ENCODE data around the gene TIMP2.

Gene TIMP2

GRCh38 chr17:78839235-78839761 is 85.9 kb downstream of the TIMP2 start:
- H3K27ac Mint-ChIP-seq, result peak overlapping the region; percentile 19 to 77 (median 67)
- TF ChIP-seq CTCF (IDR thresholded peaks at IDR 0.05; ENCODE audit: unreplicated experiment in 3 of 3), result no peak
- H3K4me1 Mint-ChIP-seq, result peaks cover 17% of the 10 kb centered on the region
- H3K4me3 Mint-ChIP-seq, result peak overlapping the region; percentile 83 to 92 (median 87)
- peaks cover 28% of the 10 kb centered on the region for H3K36me3 Mint-ChIP-seq (ENCODE audit: low read depth)
- H3K9me3 Mint-ChIP-seq, result no peaks in the 10 kb centered on the region
- H3K27me3 Mint-ChIP-seq (ENCODE audit: low read depth), result no peaks in the 10 kb centered on the region

GRCh38 chr17:78838574-78839005 is 86.6 kb downstream of the TIMP2 start:
- H3K27me3 Mint-ChIP-seq (ENCODE audit: low read depth), result no peaks in the 10 kb centered on the region
- H3K9me3 Mint-ChIP-seq, result no peaks in the 10 kb centered on the region
- peaks cover 35% of the 10 kb centered on the region for H3K36me3 Mint-ChIP-seq (ENCODE audit: low read depth)
- no peak for TF ChIP-seq CTCF (IDR thresholded peaks at IDR 0.05; ENCODE audit: unreplicated experiment in 3 of 3)
- peak overlapping the region; percentile 83 to 92 (median 87) for H3K4me3 Mint-ChIP-seq
- peak overlapping the region in 2 of 3 experiments; percentile 19 to 77 for H3K27ac Mint-ChIP-seq
- peaks cover 17% of the 10 kb centered on the region for H3K4me1 Mint-ChIP-seq

GRCh38 chr17:78836420-78837021 is 88.7 kb downstream of the TIMP2 start:
- Mint-ChIP-seq H3K9me3 (no peaks in the 10 kb centered on the region), H3K36me3 (ENCODE audit: low read depth) (peaks cover 54% of the 10 kb centered on the region), H3K4me1 (peaks cover 17% of the 10 kb centered on the region), H3K27me3 (ENCODE audit: low read depth) (no peaks in the 10 kb centered on the region), H3K4me3 (peak overlapping the region in 1 of 3 experiments; percentile 51), H3K27ac (no peak overlapping the region)
- no peak for TF ChIP-seq CTCF (IDR thresholded peaks at IDR 0.05; ENCODE audit: unreplicated experiment in 3 of 3)

GRCh38 chr17:78834571-78834970 is 90.6 kb downstream of the TIMP2 start:
- peaks cover 65% of the 10 kb centered on the region for H3K36me3 Mint-ChIP-seq (ENCODE audit: low read depth)
- no peak for TF ChIP-seq CTCF (IDR thresholded peaks at IDR 0.05; ENCODE audit: unreplicated experiment in 3 of 3)
- peaks cover 13% of the 10 kb centered on the region for H3K4me1 Mint-ChIP-seq
- no peak overlapping the region for H3K4me3 Mint-ChIP-seq
- H3K27ac Mint-ChIP-seq, result no peak overlapping the region
- no peaks in the 10 kb centered on the region for H3K9me3 Mint-ChIP-seq
- H3K27me3 Mint-ChIP-seq (ENCODE audit: low read depth), result no peaks in the 10 kb centered on the region

GRCh38 chr17:78832541-78832810 is 92.7 kb downstream of the TIMP2 start:
- Mint-ChIP-seq H3K27me3 (ENCODE audit: low read depth) (no peaks in the 10 kb centered on the region), H3K4me1 (no peaks in the 10 kb centered on the region), H3K27ac (no peak overlapping the region), H3K4me3 (no peak overlapping the region), H3K36me3 (ENCODE audit: low read depth) (peaks cover 80% of the 10 kb centered on the region), H3K9me3 (no peaks in the 10 kb centered on the region)
- TF ChIP-seq CTCF (IDR thresholded peaks at IDR 0.05; ENCODE audit: unreplicated experiment in 3 of 3), result no peak
